Lower lobe of right lung (tissue), 2 donors: ENCODE data around the gene NLGN3. TPM values are rescaled to one million over a fixed set of nuclear protein-coding genes. Genes with fewer than 3 reads are reported as not detected.

Experiments used
- ATAC-seq, 2 donors: fragments of 200-7000 bp; cut with Tn5 transposase; one replicate each; pipeline ENCODE4 v1.9.1; 2020 to 2022; ENCODE audit warnings: mild to moderate bottlenecking in 2 of 2, moderate library complexity in 2 of 2
- DNase-seq: peaks from one replicate; pipeline ENCODE4 v3.0.0-alpha.2; 2020
- H3K27ac ChIP-seq: fragments of 200-600 bp; one replicate; pipeline ENCODE4 v1.8.0; 2022
- H3K27me3 ChIP-seq: fragments of 200-600 bp; one replicate; pipeline ENCODE4 v1.8.0; 2022; ENCODE audit warnings: low read depth
- H3K36me3 ChIP-seq: fragments of 200-600 bp; one replicate; pipeline ENCODE4 v1.8.0; 2022; ENCODE audit warnings: mild to moderate bottlenecking
- H3K4me1 ChIP-seq: fragments of 200-600 bp; one replicate; pipeline ENCODE4 v1.8.0; 2022
- H3K4me3 ChIP-seq: fragments of 200-600 bp; one replicate; pipeline ENCODE4 v1.8.0; 2022; ENCODE audit warnings: mild to moderate bottlenecking
- H3K9me3 ChIP-seq: fragments of 200-600 bp; one replicate; pipeline ENCODE4 v1.8.0; 2022
- intact Hi-C: fragments of 100-400 bp; cut with DNase I; formaldehyde crosslinking; loops from one replicate; pipeline ENCODE4 v1.11.0; 2022
- total RNA-seq: library from RNA; stranded (reverse); fragmentation: NEBNext Ultra II Directional; extraction: Animal tissue kit (Norgen Biotek cat#: 25700); gene quantifications from one replicate; pipeline ENCODE4 v1.2.1, GENCODE V29; 2021
- TF ChIP-seq, protein P1 (sequence below): fragments of 200-600 bp; IDR thresholded peaks from one replicate; pipeline ENCODE4 v1.8.0; 2022; ENCODE audit warnings: antibody characterized with exemption, mild to moderate bottlenecking
- donor health status: DM: no; HTN: yes; CAD: no; lungs with severe emphysema.

Gene NLGN3
- total RNA-seq, 1 donor from 2014 or later, result 1.3 TPM

GRCh38 chrX:71198066-71198465, 53.4 kb downstream of the NLGN3 start:
- DNase-seq (no peak), ATAC-seq (peak; percentile 29 to 35)
- H3K9me3 ChIP-seq, result no peaks in the 10 kb centered on the region
- H3K4me1 ChIP-seq, result no peaks in the 10 kb centered on the region
- no peak overlapping the region for H3K27ac ChIP-seq
- no peaks in the 10 kb centered on the region for H3K27me3 ChIP-seq
- H3K36me3 ChIP-seq, result no peaks in the 10 kb centered on the region
- intact Hi-C loops, result no loop called here
- TF ChIP-seq, protein P1, sequence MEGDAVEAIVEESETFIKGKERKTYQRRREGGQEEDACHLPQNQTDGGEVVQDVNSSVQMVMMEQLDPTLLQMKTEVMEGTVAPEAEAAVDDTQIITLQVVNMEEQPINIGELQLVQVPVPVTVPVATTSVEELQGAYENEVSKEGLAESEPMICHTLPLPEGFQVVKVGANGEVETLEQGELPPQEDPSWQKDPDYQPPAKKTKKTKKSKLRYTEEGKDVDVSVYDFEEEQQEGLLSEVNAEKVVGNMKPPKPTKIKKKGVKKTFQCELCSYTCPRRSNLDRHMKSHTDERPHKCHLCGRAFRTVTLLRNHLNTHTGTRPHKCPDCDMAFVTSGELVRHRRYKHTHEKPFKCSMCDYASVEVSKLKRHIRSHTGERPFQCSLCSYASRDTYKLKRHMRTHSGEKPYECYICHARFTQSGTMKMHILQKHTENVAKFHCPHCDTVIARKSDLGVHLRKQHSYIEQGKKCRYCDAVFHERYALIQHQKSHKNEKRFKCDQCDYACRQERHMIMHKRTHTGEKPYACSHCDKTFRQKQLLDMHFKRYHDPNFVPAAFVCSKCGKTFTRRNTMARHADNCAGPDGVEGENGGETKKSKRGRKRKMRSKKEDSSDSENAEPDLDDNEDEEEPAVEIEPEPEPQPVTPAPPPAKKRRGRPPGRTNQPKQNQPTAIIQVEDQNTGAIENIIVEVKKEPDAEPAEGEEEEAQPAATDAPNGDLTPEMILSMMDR, result no peak
- H3K4me3 ChIP-seq, result peak overlapping the region; percentile 45

DNA sequence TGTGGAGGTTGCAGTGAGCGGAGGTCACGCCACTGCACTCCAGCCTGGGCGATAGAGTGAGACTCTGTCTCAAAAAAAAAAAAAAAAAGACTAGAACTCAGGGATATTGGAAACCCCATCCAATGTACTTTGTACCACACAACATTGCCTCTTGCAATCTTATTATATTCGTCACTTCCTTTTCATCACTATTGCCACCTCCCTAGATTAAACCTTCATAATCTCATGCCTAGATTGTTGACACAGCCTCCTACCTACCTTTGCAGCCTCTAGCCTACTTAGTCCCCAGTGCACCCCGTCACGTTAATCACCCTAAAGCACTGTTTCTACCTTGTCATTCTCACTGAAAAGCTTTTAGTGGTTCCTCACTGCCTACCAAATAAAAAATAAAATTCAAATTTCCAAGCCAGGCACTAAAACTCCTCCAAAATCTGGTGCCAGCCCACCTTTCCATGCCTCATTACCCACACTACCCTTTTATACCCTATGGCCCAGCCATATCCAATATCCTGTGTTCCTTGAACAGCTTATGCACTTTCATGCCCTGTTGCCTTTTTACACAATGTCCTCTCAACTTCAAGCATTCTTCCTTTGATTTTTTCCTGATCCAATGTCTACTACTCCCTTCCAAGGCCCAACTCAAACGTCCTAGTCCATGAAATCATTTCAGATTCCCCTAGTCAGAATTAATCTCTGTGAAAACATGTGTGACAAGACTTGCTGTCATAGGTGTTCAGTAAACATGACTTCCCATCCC, 54.8 kb downstream of the NLGN3 start:
- no peaks in the 10 kb centered on the region for H3K4me1 ChIP-seq
- DNase-seq (no peak), ATAC-seq (no peak)
- intact Hi-C loops, result no loop called here
- H3K27ac ChIP-seq, result no peak overlapping the region
- H3K36me3 ChIP-seq, result no peaks in the 10 kb centered on the region
- H3K4me3 ChIP-seq, result no peak overlapping the region
- H3K27me3 ChIP-seq, result no peaks in the 10 kb centered on the region
- no peaks in the 10 kb centered on the region for H3K9me3 ChIP-seq
- TF ChIP-seq, protein P1, result no peak

GRCh38 chrX:71210816-71211215, 66.2 kb downstream of the NLGN3 start:
- ATAC-seq (no peak), DNase-seq (no peak)
- intact Hi-C loops, result no loop called here
- Histone ChIP-seq H3K4me1 (no peaks in the 10 kb centered on the region), H3K27ac (no peak overlapping the region), H3K4me3 (no peak overlapping the region), H3K9me3 (no peaks in the 10 kb centered on the region), H3K27me3 (no peaks in the 10 kb centered on the region), H3K36me3 (no peaks in the 10 kb centered on the region)
- TF ChIP-seq, protein P1, result no peak

- Histone ChIP-seq H3K4me1 (no peaks in the 10 kb centered on the region), H3K4me3 (no peak overlapping the region), H3K27ac (no peak overlapping the region), H3K36me3 (no peaks in the 10 kb centered on the region), H3K9me3 (no peaks in the 10 kb centered on the region), H3K27me3 (no peaks in the 10 kb centered on the region)
- no peak for ATAC-seq
- intact Hi-C loops, result no loop called here
- TF ChIP-seq, protein P1, result no peak
- DNase-seq, result no peak
These were observed 67.9 kb downstream of the NLGN3 start for GRCh38 chrX:71212536-71212935.

DNA sequence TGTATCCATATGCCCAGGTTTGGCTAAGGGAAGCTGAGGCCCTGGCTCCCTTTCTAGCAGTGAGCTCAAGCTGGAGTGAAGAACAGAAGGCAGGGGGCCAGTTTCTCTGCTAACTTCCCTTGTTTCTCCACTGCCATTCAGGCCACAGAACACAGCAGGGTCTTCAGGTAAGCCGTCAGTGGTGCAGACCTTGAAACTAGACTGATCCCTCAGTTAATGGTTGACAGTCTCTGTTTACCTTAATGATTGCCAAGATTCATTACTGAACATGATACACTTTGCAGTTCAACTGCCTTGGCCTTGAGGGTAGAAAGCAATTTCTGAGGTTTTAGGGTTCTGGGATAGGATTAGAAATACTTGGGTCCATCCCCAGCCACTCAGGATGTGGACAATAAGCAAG, 69.5 kb downstream of the NLGN3 start:
- intact Hi-C loops, result no loop called here
- TF ChIP-seq, protein P1, result no peak
- H3K27me3 ChIP-seq, result no peaks in the 10 kb centered on the region
- no peak for ATAC-seq
- DNase-seq, result no peak
- no peaks in the 10 kb centered on the region for H3K4me1 ChIP-seq
- H3K36me3 ChIP-seq, result no peaks in the 10 kb centered on the region
- H3K9me3 ChIP-seq, result no peaks in the 10 kb centered on the region
- no peak overlapping the region for H3K27ac ChIP-seq
- H3K4me3 ChIP-seq, result no peak overlapping the region
